HepG2 (cell line): ENCODE results near the gene VWA3A. TPM values are rescaled to one million over a fixed set of nuclear protein-coding genes. Genes with fewer than 3 reads are reported as not detected.
"Not testable (repeated sequence)": the region's sequence is repeated elsewhere in the genome, so short reads cannot be mapped to it uniquely, and the experiment has no call there.

Experiments used
- ATAC-seq: fragments of 200-7000 bp; cut with Tn5 transposase; 3 replicates; pipeline ENCODE4 v1.9.1; 2020; ENCODE audit warnings: mild to moderate bottlenecking, moderate library complexity
- BruUV-seq: library from RNA; stranded (reverse); fragments of 400-500 nt; replicated peaks from 2 replicates; lab custom pipeline; 2021; lab: Mats Ljungman, UMichigan
- CTCF ChIA-PET: fragments of 300-600 bp; formaldehyde crosslinking; extraction: SDS; loops from one replicate; lab custom pipeline; 2021; ENCODE audit warnings: low total read pairs, inconsistent platforms, low intra/inter-chr PET ratio; lab: Yijun Ruan, JAX
- POLR2A ChIA-PET: fragments of 350-600 bp; sonication (Branson Sonifier 250); formaldehyde crosslinking; loops from one replicate; lab custom pipeline; 2020; ENCODE audit warnings: antibody characterized with exemption, inconsistent platforms; lab: Yijun Ruan, JAX
- DNase-seq: peaks from one replicate; pipeline ENCODE4 v3.0.0-alpha.2; 2015; ENCODE audit warnings: low spot score
- FAIRE-seq: peaks from 3 replicates; lab custom pipeline; 2011; peaks lifted over from hg19 to GRCh38; lab: Jason Lieb, UNC
- H2AFZ ChIP-seq: one replicate; pipeline ENCODE4 v1.6.1; 2011; ENCODE audit warnings: low read length, inconsistent platforms
- H3K27ac ChIP-seq: fragments of 300-600 bp; 3 replicates; pipeline ENCODE4 v1.8.0; 2011; ENCODE audit warnings: mixed run types, mild to moderate bottlenecking, mixed read lengths, low read length, inconsistent platforms; ENCODE audit not compliant: insufficient read depth; ENCODE audit errors: extremely low read length
- H3K27me3 ChIP-seq, 2 experiments: fragments of 200-600 bp in 1 of 2; 2 replicates in 1 of 2; 3 replicates in 1 of 2; pipeline versions ENCODE4 v1.6.0 to v1.8.0; 2011; ENCODE audit warnings: low read length in 2 of 2, mild to moderate bottlenecking in 2 of 2, moderate library complexity in 2 of 2, inconsistent platforms in 1 of 2; ENCODE audit not compliant: insufficient read depth in 2 of 2, control insufficient read depth in 1 of 2
- H3K36me3 ChIP-seq, 2 experiments: fragments of 200-600 bp in 1 of 2; replicated peaks in 1 of 2; 2 replicates in 1 of 2; 3 replicates in 1 of 2; pipeline versions ENCODE4 v1.5.1 to v1.8.0; 2011; ENCODE audit warnings: low read length in 2 of 2, inconsistent platforms in 1 of 2; ENCODE audit not compliant: insufficient read depth in 2 of 2, control insufficient read depth in 1 of 2
- H3K4me1 ChIP-seq: 2 replicates; pipeline ENCODE4 v1.5.1; 2012; ENCODE audit warnings: low read length, inconsistent platforms; ENCODE audit not compliant: insufficient read depth
- H3K4me2 ChIP-seq: 2 replicates; pipeline ENCODE4 v1.6.0; 2011; ENCODE audit warnings: low read depth, low read length, inconsistent platforms
- H3K4me3 ChIP-seq, 3 experiments: fragments of 200-600 bp in 1 of 3; sonication (generic), shearing (Covaris generic) in 1 of 3; replicated peaks in 1 of 3; 2 replicates each; pipeline ENCODE4 v1.5.1; 2011 to 2016; ENCODE audit warnings: low read length in 3 of 3, inconsistent platforms in 2 of 3, low read depth in 2 of 3, mild to moderate bottlenecking in 2 of 3, control low read depth in 1 of 3, mixed read lengths in 1 of 3; ENCODE audit not compliant: insufficient read depth in 1 of 3
- H3K79me2 ChIP-seq: one replicate; pipeline ENCODE4 v1.6.1; 2011; ENCODE audit warnings: low read length, inconsistent platforms; ENCODE audit not compliant: insufficient read depth
- H3K9ac ChIP-seq: 2 replicates; pipeline ENCODE4 v1.6.0; 2011; ENCODE audit warnings: mild to moderate bottlenecking, low read depth, low read length, inconsistent platforms; ENCODE audit not compliant: insufficient read depth
- H3K9me3 ChIP-seq: 2 replicates; pipeline ENCODE4 v1.5.1; 2012; ENCODE audit warnings: mild to moderate bottlenecking, low read length
- H4K20me1 ChIP-seq: 2 replicates; pipeline ENCODE4 v1.6.0; 2011; ENCODE audit warnings: inconsistent platforms, mild to moderate bottlenecking, low read length, moderate library complexity; ENCODE audit not compliant: insufficient read depth
- CEBPB ChIP-seq: IDR thresholded peaks from 2 replicates; pipeline ENCODE4 v1.6.1; 2011; ENCODE audit warnings: low read depth, low read length, improper control_type of control experiment, borderline replicate concordance
- CEBPG ChIP-seq: IDR thresholded peaks from 2 replicates; pipeline ENCODE4 v1.6.1; 2016
- CHCHD3 ChIP-seq: sonication (generic); formaldehyde crosslinking; IDR thresholded peaks from 2 replicates; pipeline ENCODE4 v1.8.0; 2022; ENCODE audit warnings: mild to moderate bottlenecking, missing genetic modification reagents, moderate library complexity
- MAZ ChIP-seq, 2 experiments: sonication (generic) in 1 of 2; formaldehyde crosslinking in 1 of 2; IDR thresholded peaks; 2 replicates each; pipeline versions ENCODE4 v1.5.0 to v1.6.1; 2012 to 2020; ENCODE audit warnings: low read depth in 2 of 2, mild to moderate bottlenecking in 2 of 2, borderline replicate concordance in 1 of 2, improper control_type of control experiment in 1 of 2, low read length in 1 of 2, missing genetic modification reagents in 1 of 2, moderate library complexity in 1 of 2
- SMAD9 ChIP-seq: sonication (generic); formaldehyde crosslinking; IDR thresholded peaks from 2 replicates; pipeline ENCODE4 v1.5.1; 2020; ENCODE audit warnings: mild to moderate bottlenecking, missing genetic modification reagents
- TBX2 ChIP-seq: sonication (generic); formaldehyde crosslinking; IDR thresholded peaks from 2 replicates; pipeline ENCODE4 v1.5.0; 2020; ENCODE audit warnings: missing genetic modification reagents, mild to moderate bottlenecking, borderline replicate concordance
- ZNF460 ChIP-seq: sonication (generic); formaldehyde crosslinking; IDR thresholded peaks from 2 replicates; pipeline ENCODE4 v1.5.1; 2020; ENCODE audit warnings: missing genetic modification reagents, mild to moderate bottlenecking, borderline replicate concordance
- WGBS: methylation state at CpG from one replicate; pipeline ENCODE4 v1.1.6; 2017; ENCODE audit warnings: low lambda C conversion rate; 5-methylcytosine and 5-hydroxymethylcytosine counted together
- in situ Hi-C: cut with HindIII; loops from 2 replicates; pipeline ENCODE4 v1.10.0; 2017; ENCODE audit warnings: low pct_unique_long_range_greater_than_20kb; ENCODE audit not compliant: extremely low pct_ligation_motif_present
- intact Hi-C: fragments of 100-400 bp; cut with micrococcal nuclease; formaldehyde crosslinking; loops from one replicate; pipeline ENCODE4 v1.10.0; 2022; ENCODE audit not compliant: unreplicated experiment
- polyA plus RNA-seq, 8 experiments: library from polyadenylated mRNA; depleted of rRNA in 3 of 8; stranded (reverse) in 7 of 8; unstranded in 1 of 8; fragments of >200 nt; fragmentation: Illumina TruSeq in 4 of 8; extraction: Trizol in 4 of 8; gene quantifications; 2 replicates each; pipeline versions ENCODE4 v1.2.1 to v1.2.3, GENCODE V29; 2011 to 2016; ENCODE audit warnings: low read depth in 4 of 8, missing spikeins in 1 of 8, mixed read lengths in 1 of 8; ENCODE audit not compliant: insufficient read depth in 1 of 8
- total RNA-seq, 5 experiments: library from RNA; depleted of rRNA; stranded (reverse); fragments of >200 nt; fragmentation: Illumina TruSeq; extraction: Trizol; gene quantifications; 2 replicates each; pipeline ENCODE4 v1.2.3, GENCODE V29; 2016; ENCODE audit warnings: low read depth in 1 of 5
- TF ChIP-seq, protein P1 (sequence below), 2 experiments: fragments of 450-650 bp in 1 of 2; sonication (generic) in 1 of 2; formaldehyde crosslinking; IDR thresholded peaks; 2 replicates each; pipeline versions ENCODE4 v1.5.0 to v1.8.0; 2020 to 2022; ENCODE audit warnings: mild to moderate bottlenecking in 1 of 2, missing genetic modification reagents in 1 of 2

VWA3A gene
- total and polyA plus RNA-seq, 2 of the 13 experiments (the other 11 are each of a cell fraction or from before 2014, with no cell fraction given) = 0.03 to 0.07 TPM

DNA sequence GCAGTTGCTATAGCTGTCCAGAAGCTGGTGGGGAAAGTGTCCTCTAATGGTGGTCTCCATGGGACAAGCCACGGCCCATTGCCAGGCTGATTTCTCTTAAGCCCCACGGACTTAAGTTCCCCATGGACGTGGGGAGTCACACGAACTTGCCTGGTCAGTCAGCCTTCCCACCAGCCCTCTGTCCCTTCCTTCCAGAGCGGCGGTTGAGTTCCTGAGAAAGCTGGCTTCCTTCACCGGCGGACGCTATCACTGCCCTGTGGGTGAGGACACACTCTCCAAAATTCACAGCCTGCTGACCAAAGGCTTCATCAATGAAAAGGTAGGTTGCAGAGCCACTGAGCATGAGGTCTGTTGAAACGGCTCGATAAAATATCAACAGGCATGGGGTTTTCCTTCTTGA lies 60.0 kb downstream of the VWA3A start:
- no peak for FAIRE-seq
- H4K20me1 ChIP-seq = no peaks in the 10 kb centered on the region
- no peaks in the 10 kb centered on the region for H3K4me1 ChIP-seq
- ChIA-PET CTCF (no interaction called here), POLR2A (no interaction called here)
- ATAC-seq = no peak
- no peaks in the 10 kb centered on the region for H3K9me3 ChIP-seq
- no peak for DNase-seq
- H3K4me3 ChIP-seq = no peak overlapping the region
- in situ Hi-C loops = no loop called here
- H2AFZ ChIP-seq = no peak overlapping the region
- no peaks in the 10 kb centered on the region for H3K79me2 ChIP-seq
- TF ChIP-seq TBX2 (CRISPR knock-in tag) (no peak), CHCHD3 (no peak), SMAD9 (CRISPR knock-in tag) (no peak), MAZ (IDR thresholded peaks at IDR 0.05; ENCODE audit: borderline replicate concordance, low read depth, low read length) (no peak), MAZ (CRISPR knock-in tag; IDR thresholded peaks at IDR 0.05; ENCODE audit: low read depth) (no peak)
- TF ChIP-seq, protein P1, sequence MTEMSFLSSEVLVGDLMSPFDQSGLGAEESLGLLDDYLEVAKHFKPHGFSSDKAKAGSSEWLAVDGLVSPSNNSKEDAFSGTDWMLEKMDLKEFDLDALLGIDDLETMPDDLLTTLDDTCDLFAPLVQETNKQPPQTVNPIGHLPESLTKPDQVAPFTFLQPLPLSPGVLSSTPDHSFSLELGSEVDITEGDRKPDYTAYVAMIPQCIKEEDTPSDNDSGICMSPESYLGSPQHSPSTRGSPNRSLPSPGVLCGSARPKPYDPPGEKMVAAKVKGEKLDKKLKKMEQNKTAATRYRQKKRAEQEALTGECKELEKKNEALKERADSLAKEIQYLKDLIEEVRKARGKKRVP (CRISPR knock-in tag; IDR thresholded peaks at IDR 0.05) = no peak
- intact Hi-C loops = no loop called here
- BruUV-seq = no TSS peak
- H3K9ac ChIP-seq = no peak overlapping the region
- H3K36me3 ChIP-seq = no peaks in the 10 kb centered on the region
- WGBS = 55% methylated on average over 11 of the region's 11 CpGs
- no peak overlapping the region for H3K4me2 ChIP-seq
- no peak overlapping the region for H3K27ac ChIP-seq
- peaks cover 6 to 57% of the 10 kb centered on the region in 2 experiments; a peak in 4 of 5 replicates for H3K27me3 ChIP-seq

DNA sequence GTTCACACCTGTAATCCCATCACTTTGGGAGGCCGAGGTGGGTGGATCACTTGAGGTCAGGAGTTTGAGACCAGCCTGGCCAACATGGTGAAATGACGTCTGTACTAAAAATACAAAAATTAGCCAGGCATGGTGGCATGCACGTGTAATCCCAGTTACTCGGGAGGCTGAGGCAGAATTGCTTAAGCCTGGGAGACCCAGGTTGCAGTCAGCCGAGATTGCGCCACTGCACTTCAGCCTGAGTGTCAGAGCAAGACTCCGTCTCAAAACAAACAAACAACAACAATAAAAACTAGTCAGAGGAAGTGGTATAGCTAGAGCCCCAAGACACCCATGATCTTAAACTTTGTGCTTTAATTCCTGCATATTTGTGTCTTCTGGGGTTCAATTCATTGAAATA lies 60.7 kb downstream of the VWA3A start:
- H3K9ac ChIP-seq, ATAC-seq, POLR2A ChIA-PET, H3K27ac ChIP-seq, H3K79me2 ChIP-seq, intact Hi-C loops, H3K4me3 ChIP-seq, DNase-seq, H3K4me1 ChIP-seq, in situ Hi-C loops, H2AFZ ChIP-seq, BruUV-seq, H3K36me3 ChIP-seq, FAIRE-seq, H3K9me3 ChIP-seq, CTCF ChIA-PET, H4K20me1 ChIP-seq, H3K4me2 ChIP-seq: not testable (repeated sequence)
- TF ChIP-seq CEBPB (peak; percentile 66; the same call in 1 of the 2 replicates), CEBPG (CRISPR knock-in tag) (peak; percentile 41; the same call in 1 of the 2 replicates), ZNF460 (CRISPR knock-in tag) (peak; percentile 74)
- peaks cover 6 to 50% of the 10 kb centered on the region in 2 experiments; a peak in 4 of 5 replicates for H3K27me3 ChIP-seq
- WGBS = 5% methylated on average over 7 of the region's 7 CpGs
